ENCODE data around the gene ARG2.

Gene ARG2

DNA sequence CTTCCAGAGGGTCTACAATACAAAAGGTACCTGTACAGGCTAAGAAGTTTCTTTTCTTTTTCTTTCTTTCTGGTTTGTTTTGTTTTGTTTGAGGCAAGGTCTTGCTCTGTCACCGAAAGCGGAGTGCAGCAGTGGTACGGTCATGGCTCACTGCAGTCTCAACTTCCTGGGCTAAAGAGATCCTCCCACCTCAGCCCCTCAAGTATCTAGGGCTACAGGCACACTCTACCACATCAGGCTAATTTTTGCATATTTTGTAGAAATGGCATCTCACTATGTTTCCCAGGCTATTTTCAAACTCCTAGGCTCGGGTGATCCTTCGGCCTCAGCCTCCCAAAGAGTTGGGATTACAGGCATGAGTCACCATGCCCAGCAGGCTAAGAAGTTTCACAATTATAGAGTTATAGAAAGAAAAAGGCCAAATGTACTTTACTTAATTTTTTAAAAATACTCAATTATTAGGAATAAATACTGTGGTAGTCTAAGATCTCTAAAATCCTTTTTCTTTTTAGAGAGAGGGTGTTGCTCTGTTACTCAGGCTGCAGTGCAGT lies 16.6 kb upstream of the ARG2 start:
- no peak for TF ChIP-seq MYC (IDR thresholded peaks at IDR 0.05; ENCODE audit: low read depth, low read length)
- TF ChIP-seq, protein P1, sequence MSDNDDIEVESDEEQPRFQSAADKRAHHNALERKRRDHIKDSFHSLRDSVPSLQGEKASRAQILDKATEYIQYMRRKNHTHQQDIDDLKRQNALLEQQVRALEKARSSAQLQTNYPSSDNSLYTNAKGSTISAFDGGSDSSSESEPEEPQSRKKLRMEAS (IDR thresholded peaks at IDR 0.05; ENCODE audit: low read depth, low read length) = no peak
- TF ChIP-seq POLR2A (IDR thresholded peaks at IDR 0.05; ENCODE audit: extremely low read depth, insufficient read length) = no peak
- TF ChIP-seq, protein P2, sequence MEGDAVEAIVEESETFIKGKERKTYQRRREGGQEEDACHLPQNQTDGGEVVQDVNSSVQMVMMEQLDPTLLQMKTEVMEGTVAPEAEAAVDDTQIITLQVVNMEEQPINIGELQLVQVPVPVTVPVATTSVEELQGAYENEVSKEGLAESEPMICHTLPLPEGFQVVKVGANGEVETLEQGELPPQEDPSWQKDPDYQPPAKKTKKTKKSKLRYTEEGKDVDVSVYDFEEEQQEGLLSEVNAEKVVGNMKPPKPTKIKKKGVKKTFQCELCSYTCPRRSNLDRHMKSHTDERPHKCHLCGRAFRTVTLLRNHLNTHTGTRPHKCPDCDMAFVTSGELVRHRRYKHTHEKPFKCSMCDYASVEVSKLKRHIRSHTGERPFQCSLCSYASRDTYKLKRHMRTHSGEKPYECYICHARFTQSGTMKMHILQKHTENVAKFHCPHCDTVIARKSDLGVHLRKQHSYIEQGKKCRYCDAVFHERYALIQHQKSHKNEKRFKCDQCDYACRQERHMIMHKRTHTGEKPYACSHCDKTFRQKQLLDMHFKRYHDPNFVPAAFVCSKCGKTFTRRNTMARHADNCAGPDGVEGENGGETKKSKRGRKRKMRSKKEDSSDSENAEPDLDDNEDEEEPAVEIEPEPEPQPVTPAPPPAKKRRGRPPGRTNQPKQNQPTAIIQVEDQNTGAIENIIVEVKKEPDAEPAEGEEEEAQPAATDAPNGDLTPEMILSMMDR (IDR thresholded peaks at IDR 0.05; ENCODE audit: low read depth, low read length) = no peak
- H3K4me3 ChIP-seq (ENCODE audit: low read depth, low read length) = no peak overlapping the region
- no peak for DNase-seq (ENCODE audit: low read depth)

DNA sequence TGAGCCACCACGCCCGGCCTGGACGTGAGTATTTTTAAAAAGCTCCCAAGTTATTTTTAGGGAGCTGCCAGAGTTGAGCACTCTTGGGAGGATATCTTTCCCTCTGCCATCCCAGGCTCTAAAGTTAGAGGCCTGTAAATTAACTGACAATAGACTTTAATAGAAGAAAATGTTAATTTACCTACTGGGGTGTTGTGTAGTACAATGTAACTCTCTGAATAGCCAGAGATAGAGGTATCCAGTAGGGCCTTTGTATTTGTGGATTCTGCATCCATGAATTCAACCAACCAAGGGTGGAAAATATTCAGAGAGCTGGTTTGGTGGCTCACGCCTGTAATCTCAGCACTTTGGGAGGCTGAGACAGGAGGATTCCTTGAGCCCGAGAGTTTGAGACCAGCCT lies 12.1 kb upstream of the ARG2 start:
- TF ChIP-seq, protein P2 (IDR thresholded peaks at IDR 0.05; ENCODE audit: low read depth, low read length) = no peak
- TF ChIP-seq POLR2A (IDR thresholded peaks at IDR 0.05; ENCODE audit: extremely low read depth, insufficient read length) (no peak), MYC (IDR thresholded peaks at IDR 0.05; ENCODE audit: low read depth, low read length) (no peak)
- TF ChIP-seq, protein P1 (IDR thresholded peaks at IDR 0.05; ENCODE audit: low read depth, low read length) = no peak
- no peak overlapping the region for H3K4me3 ChIP-seq (ENCODE audit: low read depth, low read length)
- no peak for DNase-seq (ENCODE audit: low read depth)

DNA sequence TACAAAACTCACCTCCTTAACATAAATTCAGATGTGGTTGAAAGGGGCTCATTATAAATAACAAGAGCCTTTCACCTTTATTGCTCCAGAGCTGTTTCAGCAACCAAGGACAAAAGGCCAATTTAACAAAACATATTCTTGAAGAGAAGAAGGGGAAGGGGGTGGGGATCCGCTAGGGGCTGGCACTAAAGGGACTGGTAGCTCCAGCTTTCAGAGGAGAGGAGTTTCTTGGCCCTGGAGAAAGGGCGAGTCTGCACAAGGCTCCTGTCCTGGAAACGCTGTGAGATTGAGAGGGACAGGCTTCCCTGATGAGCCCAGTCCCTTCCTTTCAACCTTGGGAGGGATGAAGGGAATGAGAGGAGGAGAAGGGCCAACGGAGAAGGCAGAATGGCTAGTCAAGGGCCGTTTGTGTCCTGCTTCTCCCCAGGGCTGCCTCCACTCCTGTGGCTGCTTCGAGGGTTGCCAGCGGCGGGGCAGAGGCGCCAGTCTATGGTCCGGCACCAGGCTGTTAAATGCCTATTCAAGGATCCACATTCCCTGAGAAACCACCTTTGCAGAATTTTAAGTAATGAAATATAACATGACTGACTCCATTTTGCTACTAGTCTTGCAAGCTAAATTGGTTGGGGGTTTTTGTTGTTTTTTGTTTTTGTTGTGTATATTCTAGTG lies 9.9 kb upstream of the ARG2 start:
- no peak for DNase-seq (ENCODE audit: low read depth)
- TF ChIP-seq, protein P1 (IDR thresholded peaks at IDR 0.05; ENCODE audit: low read depth, low read length) = no peak
- TF ChIP-seq MYC (IDR thresholded peaks at IDR 0.05; ENCODE audit: low read depth, low read length) = no peak
- H3K4me3 ChIP-seq (ENCODE audit: low read depth, low read length) = no peak overlapping the region

DNA sequence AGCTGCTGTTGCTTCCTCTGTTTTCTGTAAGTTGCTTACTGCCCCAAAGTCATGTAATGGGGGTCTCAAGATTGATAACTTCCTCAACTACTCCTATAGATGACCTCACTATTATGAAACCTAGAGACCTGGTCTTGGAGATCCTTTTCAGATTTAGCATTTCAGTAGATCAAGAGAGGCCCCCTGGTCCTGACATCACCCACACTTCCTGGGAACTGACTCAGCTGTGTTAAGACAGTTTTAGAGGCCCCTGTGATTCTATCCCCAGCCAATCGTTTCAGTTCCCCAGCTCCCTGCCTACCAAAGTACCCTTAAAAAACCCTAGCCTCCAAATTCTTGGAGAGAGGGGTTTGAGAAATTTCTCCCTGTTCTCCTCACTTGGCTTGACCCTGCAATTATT lies 9.2 kb upstream of the ARG2 start:
- TF ChIP-seq, protein P2 (IDR thresholded peaks at IDR 0.05; ENCODE audit: low read depth, low read length) = no peak
- TF ChIP-seq MYC (IDR thresholded peaks at IDR 0.05; ENCODE audit: low read depth, low read length) (no peak), POLR2A (IDR thresholded peaks at IDR 0.05; ENCODE audit: extremely low read depth, insufficient read length) (no peak)
- TF ChIP-seq, protein P1 (IDR thresholded peaks at IDR 0.05; ENCODE audit: low read depth, low read length) = no peak
- no peak overlapping the region for H3K4me3 ChIP-seq (ENCODE audit: low read depth, low read length)
- no peak for DNase-seq (ENCODE audit: low read depth)

DNA sequence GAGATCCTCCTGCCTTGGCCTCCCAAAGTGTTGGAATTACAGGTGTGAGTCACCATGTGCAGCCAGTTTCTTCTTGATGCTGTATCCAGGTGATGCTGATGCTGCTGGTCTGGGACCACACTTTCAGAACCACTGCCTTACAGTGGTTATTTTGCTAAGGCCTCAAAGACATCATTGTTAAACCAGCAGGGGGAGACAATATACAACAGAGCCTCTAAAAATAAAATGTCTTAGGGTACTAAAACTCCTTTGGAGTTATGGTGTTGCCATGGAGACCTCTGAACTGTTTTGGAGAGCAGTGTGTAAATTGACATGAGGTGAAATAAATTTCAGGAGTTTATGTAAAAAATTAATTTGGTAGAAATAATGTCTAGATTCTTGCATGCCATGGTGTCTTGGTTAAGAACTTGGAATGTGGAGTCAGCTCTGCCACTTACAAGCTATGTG lies 1.1 kb upstream of the ARG2 start:
- DNase-seq (ENCODE audit: low read depth) = peak; percentile 71
- H3K4me3 ChIP-seq (ENCODE audit: low read depth, low read length) = no peak overlapping the region
- TF ChIP-seq, protein P1 (IDR thresholded peaks at IDR 0.05; ENCODE audit: low read depth, low read length) = no peak
- TF ChIP-seq, protein P2 (IDR thresholded peaks at IDR 0.05; ENCODE audit: low read depth, low read length) = peak; percentile 54

DNA sequence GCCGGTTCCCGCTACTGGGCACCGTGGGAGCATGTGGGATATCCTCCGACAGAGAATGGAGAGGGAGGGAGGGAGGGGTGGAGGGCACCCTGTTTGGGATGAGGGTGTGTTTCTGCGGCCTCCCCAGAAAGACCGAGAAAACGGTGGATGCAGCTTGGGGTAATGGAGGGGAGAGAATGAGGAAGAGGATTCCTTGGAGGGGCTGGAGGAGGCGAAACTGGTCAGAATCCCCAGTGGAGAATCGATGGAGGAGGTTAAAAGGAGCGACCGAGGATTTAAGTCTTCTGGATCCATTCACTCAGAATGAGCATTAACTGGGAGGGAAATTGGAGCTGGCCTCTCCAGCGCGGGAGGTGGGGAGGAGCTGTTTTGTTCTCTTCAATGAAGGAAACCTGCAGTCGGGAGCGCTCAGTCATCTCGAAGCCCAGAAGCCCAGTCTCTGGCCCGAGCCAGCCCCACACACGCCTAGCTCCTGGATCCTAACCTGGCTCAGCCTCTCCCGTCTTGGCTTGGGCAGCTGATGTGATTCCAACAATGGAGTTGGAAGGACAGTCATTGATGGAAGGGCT lies 581 bp downstream of the ARG2 start:
- H3K4me3 ChIP-seq (ENCODE audit: low read depth, low read length) = peak overlapping the region; percentile 48
- TF ChIP-seq POLR2A (IDR thresholded peaks at IDR 0.05; ENCODE audit: extremely low read depth, insufficient read length) (no peak), MYC (IDR thresholded peaks at IDR 0.05; ENCODE audit: low read depth, low read length) (no peak)
- TF ChIP-seq, protein P1 (IDR thresholded peaks at IDR 0.05; ENCODE audit: low read depth, low read length) = no peak
- TF ChIP-seq, protein P2 (IDR thresholded peaks at IDR 0.05; ENCODE audit: low read depth, low read length) = no peak
- DNase-seq (ENCODE audit: low read depth) = no peak
